ENCODE results near the gene SEMA3D.

DNA sequence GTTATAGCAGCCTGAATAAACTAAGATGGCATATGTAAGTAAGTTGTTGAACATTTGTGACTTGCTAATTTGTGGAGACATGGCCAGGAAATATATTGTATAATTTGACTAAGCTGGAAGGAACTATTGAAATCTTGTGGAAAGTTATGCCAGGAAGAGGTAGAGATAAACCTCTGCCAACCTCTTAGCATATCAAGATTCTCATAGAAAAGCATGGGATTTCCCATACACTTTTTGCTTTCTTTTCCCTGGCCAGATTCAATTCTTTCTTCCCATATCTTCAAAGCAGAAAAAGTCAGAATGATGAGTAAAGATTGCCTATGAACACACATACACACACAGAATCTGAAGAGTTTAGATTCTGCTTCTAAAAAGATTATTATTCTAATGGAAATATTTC is 216.2 kb downstream of the SEMA3D start:
- TF ChIP-seq, protein P1, sequence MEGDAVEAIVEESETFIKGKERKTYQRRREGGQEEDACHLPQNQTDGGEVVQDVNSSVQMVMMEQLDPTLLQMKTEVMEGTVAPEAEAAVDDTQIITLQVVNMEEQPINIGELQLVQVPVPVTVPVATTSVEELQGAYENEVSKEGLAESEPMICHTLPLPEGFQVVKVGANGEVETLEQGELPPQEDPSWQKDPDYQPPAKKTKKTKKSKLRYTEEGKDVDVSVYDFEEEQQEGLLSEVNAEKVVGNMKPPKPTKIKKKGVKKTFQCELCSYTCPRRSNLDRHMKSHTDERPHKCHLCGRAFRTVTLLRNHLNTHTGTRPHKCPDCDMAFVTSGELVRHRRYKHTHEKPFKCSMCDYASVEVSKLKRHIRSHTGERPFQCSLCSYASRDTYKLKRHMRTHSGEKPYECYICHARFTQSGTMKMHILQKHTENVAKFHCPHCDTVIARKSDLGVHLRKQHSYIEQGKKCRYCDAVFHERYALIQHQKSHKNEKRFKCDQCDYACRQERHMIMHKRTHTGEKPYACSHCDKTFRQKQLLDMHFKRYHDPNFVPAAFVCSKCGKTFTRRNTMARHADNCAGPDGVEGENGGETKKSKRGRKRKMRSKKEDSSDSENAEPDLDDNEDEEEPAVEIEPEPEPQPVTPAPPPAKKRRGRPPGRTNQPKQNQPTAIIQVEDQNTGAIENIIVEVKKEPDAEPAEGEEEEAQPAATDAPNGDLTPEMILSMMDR (IDR thresholded peaks at IDR 0.05; ENCODE audit: low read depth, low read length): no peak
- no peak for TF ChIP-seq EZH2phosphoT487 (IDR thresholded peaks at IDR 0.05; ENCODE audit: low read depth)
